Kidney (tissue), 14 donors: Measurements from ENCODE around the gene LENG1. TPM values are rescaled to one million over a fixed set of nuclear protein-coding genes. Genes with fewer than 3 reads are reported as not detected.

ENCODE experiments used
- DNase-seq, 5 donors: peaks; one replicate each; pipeline ENCODE4 v3.0.0-alpha.2; 2013 to 2020
- FAIRE-seq: peaks from 2 replicates; lab custom pipeline; 2012; peaks lifted over from hg19 to GRCh38; lab: Jason Lieb, UNC
- H3K27ac ChIP-seq, 2 donors: one replicate each; pipeline ENCODE4 v1.7.0; 2013; ENCODE audit warnings: low read depth in 2 of 2, low read length in 2 of 2, inconsistent platforms in 1 of 2
- H3K27me3 ChIP-seq: one replicate; pipeline ENCODE4 v1.7.1; 2013; ENCODE audit warnings: low read length, inconsistent platforms; ENCODE audit not compliant: control insufficient read depth, insufficient read depth
- H3K36me3 ChIP-seq, 3 donors: one replicate each; pipeline versions ENCODE4 v1.7.0 to v1.7.1; 2013; ENCODE audit warnings: low read length in 3 of 3, control low read depth in 1 of 3, inconsistent platforms in 1 of 3; ENCODE audit not compliant: insufficient read depth in 3 of 3, control insufficient read depth in 2 of 3
- H3K4me1 ChIP-seq, 3 donors: one replicate each; pipeline versions ENCODE4 v1.7.0 to v1.7.1; 2013; ENCODE audit warnings: low read length in 3 of 3, inconsistent platforms in 1 of 3, low read depth in 1 of 3; ENCODE audit not compliant: control insufficient read depth in 2 of 3, insufficient read depth in 2 of 3
- H3K4me3 ChIP-seq, 3 donors: one replicate each; pipeline versions ENCODE4 v1.7.0 to v1.8.1; 2013; ENCODE audit warnings: low read length in 3 of 3, control low read depth in 1 of 3, inconsistent platforms in 1 of 3
- H3K9ac ChIP-seq, 3 donors: one replicate each; pipeline versions ENCODE4 v1.7.0 to v1.7.1; 2013; ENCODE audit warnings: low read length in 3 of 3, control low read depth in 1 of 3, inconsistent platforms in 1 of 3
- H3K9me3 ChIP-seq, 3 donors: one replicate each; pipeline versions ENCODE4 v1.7.0 to v1.7.1; 2013; ENCODE audit warnings: low read length in 3 of 3, control low read depth in 1 of 3, inconsistent platforms in 1 of 3; ENCODE audit not compliant: control insufficient read depth in 2 of 3, insufficient read depth in 1 of 3
- CTCF ChIP-seq: IDR thresholded peaks from 3 replicates; pipeline ENCODE4 v1.5.1; 2012; ENCODE audit warnings: mild to moderate bottlenecking, moderate library complexity, borderline replicate concordance; ENCODE audit not compliant: insufficient read depth; ENCODE audit errors: extremely low read depth
- intact Hi-C: fragments of 100-400 bp; cut with DNase I; formaldehyde crosslinking; loops from one replicate; pipeline ENCODE4 v1.11.1; 2022
- polyA plus RNA-seq: library from polyadenylated mRNA; stranded (reverse); fragments of 350-450 nt; fragmentation: Illumina TruSeq; extraction: RNeasy Lipid Tissue Mini Kit (QIAGEN cat#74804); gene quantifications from one replicate; pipeline ENCODE4 v1.2.3, GENCODE V29; 2014; ENCODE audit warnings: low read depth, low replicate concordance; ENCODE audit not compliant: insufficient read depth
- total RNA-seq: library from RNA; stranded (reverse); fragmentation: NEBNext Ultra II Directional; extraction: Animal tissue kit (Norgen Biotek cat#: 25700); gene quantifications from one replicate; pipeline ENCODE4 v1.2.1, GENCODE V29; 2021
- donor health status: control.
- donor health status: control.
- donor health status: control.
- donor health status: control.
- donor health status: control.
- donor health status: DM: yes; HTN: yes; CAD: no.
- donor health status: Normal renal cell carcinoma (clear cell type).

The LENG1 gene
- total and polyA plus RNA-seq, 2 donors from 2014 or later, result 8.0 to 12.2 TPM

GRCh38 chr19:54141356-54141755 is 18.2 kb downstream of the LENG1 start:
- TF ChIP-seq CTCF, result no peak
- H3K36me3 ChIP-seq, result peaks cover 13 to 46% (median 34%) of the 10 kb centered on the region in 3 donors
- no peak for FAIRE-seq
- intact Hi-C loops, result no loop called here
- peaks cover 0 to 25% (median 0%) of the 10 kb centered on the region in 3 donors for H3K4me1 ChIP-seq
- no peak overlapping the region for H3K9ac ChIP-seq
- no peak overlapping the region for H3K27ac ChIP-seq
- no peaks in the 10 kb centered on the region for H3K9me3 ChIP-seq
- no peak for DNase-seq
- H3K4me3 ChIP-seq, result no peak overlapping the region
- no peaks in the 10 kb centered on the region for H3K27me3 ChIP-seq

GRCh38 chr19:54138489-54139256 is 20.8 kb downstream of the LENG1 start:
- no peak for FAIRE-seq

GRCh38 chr19:54137699-54138488 is 21.6 kb downstream of the LENG1 start, which contains the start of gene CNOT3:
TSS of gene CNOT3 (plus strand) at chr19:54137762. CDS start at chr19:54142979, 5,217 bp downstream.
- Histone ChIP-seq H3K9ac (peak within 1 kb of the TSS; percentile 57 to 70 (median 63)), H3K27ac (peak within 1 kb of the TSS; percentile 84 to 88), H3K36me3 (peaks cover 3 to 12% (median 4%) of the 10 kb centered on the region in 3 donors), H3K4me3 (peak within 1 kb of the TSS; percentile 80 to 96 (median 87)), H3K4me1 (peaks cover 0 to 30% (median 0%) of the 10 kb centered on the region in 3 donors), H3K27me3 (no peaks in the 10 kb centered on the region), H3K9me3 (no peaks in the 10 kb centered on the region)
- DNase-seq, result peak in 4 of 5 donors; percentile 12 to 87 (median 62)
- TF ChIP-seq CTCF, result no peak
- FAIRE-seq, result no peak
- intact Hi-C loops, result no loop called here

More at GRCh38 chr19:54138489-54139256, 20.8 kb downstream of the LENG1 start:
- Histone ChIP-seq H3K4me3 (peak overlapping the region; percentile 12 to 68 (median 52)), H3K9me3 (no peaks in the 10 kb centered on the region), H3K36me3 (peaks cover 6 to 19% (median 12%) of the 10 kb centered on the region in 3 donors), H3K27me3 (no peaks in the 10 kb centered on the region), H3K4me1 (peaks cover 0 to 30% (median 0%) of the 10 kb centered on the region in 3 donors), H3K9ac (peak overlapping the region in 1 of 3 donors; percentile 54), H3K27ac (no peak overlapping the region)
- peak in 4 of 5 donors; percentile 24 to 78 (median 38) for DNase-seq
- TF ChIP-seq CTCF, result no peak
- intact Hi-C loops, result no loop called here
